NCI-H748 treated with DMSO at 0.1 percent for 48 hours (cell line): Measurements from ENCODE around the gene CDHR5.

Experiments
- DNase-seq: peaks from one replicate; lab custom pipeline; 2025; lab: John Stamatoyannopoulos, UW

CDHR5 gene

DNA sequence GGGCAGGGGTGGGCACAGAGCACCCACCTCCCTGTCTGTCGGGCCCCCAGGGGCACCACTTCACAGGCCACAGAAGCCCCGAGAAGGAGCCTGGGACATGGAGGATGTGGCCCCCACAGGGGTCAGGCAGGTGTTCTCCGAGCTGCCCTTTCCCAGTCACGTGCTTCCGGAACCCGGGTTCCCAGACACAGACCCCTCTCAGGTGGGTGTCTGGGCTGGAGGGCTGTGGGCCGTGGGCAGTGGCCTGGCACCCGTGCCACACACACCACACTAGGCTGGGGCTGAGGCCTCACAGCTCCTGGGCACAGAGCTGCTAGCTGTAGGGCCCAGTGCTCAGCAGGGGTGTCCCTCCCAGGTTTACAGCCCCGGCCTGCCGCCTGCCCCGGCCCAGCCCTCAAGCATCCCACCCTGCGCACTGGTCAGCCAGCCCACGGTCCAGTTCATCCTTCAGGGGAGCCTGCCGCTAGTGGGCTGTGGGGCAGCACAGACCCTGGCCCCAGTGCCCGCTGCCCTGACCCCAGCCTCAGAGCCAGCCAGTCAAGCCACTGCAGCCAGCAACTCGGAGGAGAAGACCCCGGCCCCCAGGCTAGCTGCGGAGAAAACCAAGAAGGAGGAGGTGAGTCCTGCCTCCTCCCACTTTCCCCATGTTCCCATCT lies 14.5 kb downstream of the CDHR5 start:
- no peak for DNase-seq

GRCh38 chr11:609341-609811 lies 15.4 kb downstream of the CDHR5 start:
- DNase-seq = no peak

DNA sequence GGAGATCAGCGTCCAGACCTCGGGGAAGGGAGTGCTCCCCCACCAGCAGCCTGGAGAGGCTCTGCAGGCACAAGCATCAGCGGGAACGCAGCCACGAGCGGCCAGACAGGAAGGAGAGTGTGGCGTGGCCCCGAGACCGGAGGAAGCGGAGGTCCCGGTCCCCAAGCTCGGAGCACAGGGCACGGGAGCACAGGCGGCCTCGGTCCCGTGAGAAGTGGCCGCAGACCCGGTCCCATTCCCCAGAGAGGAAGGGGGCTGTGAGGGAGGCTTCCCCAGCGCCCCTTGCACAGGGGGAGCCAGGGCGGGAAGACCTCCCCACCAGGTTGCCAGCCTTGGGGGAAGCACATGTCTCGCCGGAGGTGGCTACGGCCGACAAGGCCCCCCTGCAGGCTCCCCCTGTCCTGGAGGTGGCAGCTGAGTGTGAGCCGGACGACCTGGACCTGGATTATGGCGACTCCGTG lies 15.9 kb downstream of the CDHR5 start:
- DNase-seq = no peak

DNA sequence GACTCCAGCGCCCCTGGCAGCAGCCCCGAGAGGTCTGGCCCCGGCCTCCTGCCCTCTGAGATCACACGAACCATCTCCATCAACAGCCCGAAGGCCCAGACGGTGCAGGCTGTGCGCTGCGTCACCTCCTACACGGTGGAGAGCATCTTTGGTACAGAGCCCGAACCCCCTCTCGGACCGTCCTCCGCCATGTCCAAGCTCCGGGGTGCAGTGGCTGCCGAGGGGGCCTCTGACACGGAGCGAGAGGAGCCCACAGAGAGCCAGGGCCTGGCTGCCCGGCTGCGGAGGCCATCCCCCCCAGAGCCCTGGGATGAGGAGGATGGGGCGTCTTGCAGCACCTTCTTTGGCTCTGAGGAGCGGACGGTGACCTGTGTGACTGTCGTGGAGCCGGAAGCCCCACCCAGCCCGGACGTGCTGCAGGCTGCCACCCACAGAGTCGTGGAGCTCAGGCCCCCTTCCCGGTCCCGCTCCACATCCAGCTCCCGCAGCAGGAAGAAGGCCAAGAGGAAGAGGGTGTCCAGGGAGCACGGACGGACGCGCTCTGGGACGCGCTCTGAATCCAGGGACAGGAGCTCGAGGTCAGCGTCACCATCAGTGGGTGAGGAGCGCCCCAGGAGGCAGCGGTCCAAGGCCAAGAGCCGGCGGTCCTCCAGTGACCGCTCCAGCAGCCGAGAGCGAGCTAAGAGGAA lies 16.6 kb downstream of the CDHR5 start:
- no peak for DNase-seq

DNA sequence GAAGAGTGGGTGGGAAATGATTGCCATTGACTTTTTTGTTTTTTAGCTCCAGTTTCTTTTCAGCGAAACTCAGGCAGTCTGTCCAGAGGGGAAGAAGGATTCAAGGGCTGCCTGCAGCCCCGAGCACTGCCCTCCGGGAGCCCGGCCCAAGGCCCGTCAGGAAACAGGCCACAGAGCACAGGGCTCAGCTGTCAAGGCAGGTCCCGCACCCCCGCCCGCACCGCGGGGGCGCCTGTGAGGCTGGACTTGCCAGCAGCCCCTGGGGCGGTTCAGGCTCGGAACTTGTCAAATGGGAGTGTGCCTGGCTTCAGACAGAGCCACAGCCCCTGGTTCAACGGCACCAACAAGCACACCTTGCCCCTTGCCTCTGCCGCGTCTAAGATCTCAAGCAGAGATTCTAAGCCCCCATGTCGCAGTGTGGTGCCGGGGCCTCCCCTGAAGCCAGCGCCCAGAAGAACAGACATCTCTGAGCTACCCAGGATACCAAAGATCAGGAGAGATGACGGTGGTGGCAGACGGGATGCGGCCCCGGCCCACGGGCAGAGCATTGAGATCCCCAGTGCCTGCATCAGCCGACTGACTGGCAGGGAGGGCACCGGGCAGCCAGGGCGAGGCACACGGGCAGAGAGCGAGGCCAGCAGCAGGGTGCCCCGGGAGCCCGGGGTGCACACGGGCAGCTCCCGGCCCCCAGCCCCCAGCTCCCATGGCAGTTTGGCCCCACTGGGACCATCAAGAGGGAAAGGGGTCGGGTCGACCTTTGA lies 17.6 kb downstream of the CDHR5 start:
- no peak for DNase-seq

DNA sequence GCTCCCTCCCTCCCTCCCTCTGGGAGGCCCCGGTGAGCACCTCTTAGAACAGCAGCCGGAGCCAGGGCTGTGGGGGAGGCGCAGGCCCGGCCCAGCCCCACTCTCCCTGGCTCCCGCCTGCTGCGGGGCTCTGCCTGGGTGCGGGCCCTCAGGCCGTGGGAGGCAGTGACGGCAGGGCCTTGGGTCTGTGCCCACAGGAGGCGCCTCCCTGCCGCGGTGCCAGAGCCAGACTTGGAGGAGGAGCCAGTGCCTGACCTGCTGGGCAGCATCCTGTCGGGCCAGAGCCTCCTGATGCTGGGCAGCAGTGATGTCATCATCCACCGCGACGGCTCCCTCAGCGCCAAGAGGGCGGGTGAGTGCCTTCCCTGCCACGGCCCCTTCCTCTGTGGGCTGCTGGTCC lies 18.5 kb downstream of the CDHR5 start:
- no peak for DNase-seq

DNA sequence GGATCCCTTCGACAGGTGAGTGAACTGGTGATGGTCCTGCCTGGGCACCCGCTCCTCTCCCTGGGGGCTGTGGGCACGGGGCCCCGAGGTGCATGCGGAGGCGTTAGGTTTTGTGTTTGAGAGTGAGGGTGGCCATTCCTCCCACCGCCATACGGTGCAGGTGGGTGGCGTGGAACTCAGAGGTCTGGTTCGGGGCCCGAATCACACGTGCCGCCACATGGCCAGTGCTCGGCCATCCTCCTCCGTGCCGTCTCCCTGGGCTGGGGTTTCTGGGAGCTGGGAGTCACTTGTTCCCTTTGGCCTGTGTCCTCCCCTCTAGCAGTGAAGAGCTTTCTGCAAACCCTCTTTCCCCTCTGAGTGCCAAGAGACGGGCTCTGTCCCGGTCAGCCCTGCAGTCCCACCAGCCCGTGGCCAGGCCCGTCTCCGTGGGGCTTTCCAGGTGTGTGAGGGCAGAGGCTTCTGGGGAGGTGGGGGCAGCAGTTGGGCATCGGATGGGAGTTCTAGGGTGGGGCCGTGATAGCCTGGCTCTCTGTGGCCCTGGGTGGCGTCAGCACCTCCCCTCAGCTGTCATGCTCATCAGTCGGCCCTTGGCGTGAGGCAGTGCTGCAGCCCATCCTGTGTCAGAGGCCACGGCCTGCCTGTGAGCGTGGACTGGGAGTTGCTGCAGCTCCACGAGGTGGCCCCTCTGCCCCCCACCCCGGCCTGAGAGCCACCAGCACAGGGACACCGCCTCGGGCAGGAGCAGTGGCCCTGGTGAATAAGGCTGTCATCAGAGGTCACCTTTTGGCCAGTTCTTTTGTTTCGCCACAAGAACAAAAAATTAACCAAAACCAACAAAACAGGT lies 19.2 kb downstream of the CDHR5 start:
- no peak for DNase-seq

DNA sequence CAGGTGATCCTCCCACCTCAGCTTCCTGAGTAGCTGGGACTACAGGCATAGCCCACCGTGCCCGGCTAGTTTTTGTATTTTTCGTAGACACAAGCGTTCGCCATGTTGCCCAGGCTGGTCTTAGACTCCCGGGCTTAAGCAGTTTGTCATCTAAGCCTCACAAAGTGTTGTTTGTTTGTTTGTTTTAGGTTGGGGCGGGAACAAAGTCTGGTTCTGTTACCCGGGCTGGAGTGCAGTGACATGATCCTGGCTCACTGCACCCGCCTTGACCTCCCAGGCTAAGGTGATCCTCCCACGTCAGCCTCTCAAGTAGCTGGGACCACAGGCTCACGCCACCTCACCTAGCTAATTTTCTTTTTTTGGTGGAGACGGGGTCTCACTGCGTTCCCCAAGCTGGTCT lies 21.6 kb downstream of the CDHR5 start:
- no peak for DNase-seq

GRCh38 chr11:601573-602245 lies 23.0 kb downstream of the CDHR5 start:
- DNase-seq = no peak

DNA sequence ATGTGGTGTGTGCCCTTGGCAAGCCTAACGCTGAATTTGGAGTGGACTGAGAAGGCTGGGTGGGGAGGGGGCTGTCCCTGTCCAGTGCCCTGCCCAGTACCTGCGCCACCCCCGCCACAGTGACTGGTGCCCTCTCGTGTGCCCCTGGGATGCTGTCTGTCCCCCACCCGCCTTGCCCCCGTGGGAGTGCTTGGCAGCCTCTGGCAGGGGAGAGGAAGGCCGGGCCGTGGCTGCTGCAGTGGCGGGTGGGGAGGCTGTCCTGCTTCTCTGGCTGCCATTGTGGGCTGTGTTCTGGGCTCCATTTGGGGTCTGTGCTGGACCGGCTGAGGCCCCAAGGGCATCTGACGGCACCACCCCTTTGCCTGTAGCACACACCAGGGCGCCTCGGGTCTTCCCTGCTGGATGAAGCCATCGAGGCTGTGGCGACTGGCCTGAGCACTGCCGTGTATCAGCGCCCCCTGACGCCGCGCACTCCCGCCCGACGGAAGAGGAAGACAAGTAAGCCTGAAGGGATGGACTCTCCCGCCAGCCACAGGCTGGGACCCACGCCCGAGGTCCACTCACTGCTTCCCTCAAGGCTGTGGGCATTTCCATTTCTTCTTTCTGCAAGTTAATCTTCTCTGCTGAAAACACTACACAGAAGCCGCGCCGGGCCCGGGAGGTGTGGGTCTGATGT lies 26.6 kb downstream of the CDHR5 start:
- no peak for DNase-seq

DNA sequence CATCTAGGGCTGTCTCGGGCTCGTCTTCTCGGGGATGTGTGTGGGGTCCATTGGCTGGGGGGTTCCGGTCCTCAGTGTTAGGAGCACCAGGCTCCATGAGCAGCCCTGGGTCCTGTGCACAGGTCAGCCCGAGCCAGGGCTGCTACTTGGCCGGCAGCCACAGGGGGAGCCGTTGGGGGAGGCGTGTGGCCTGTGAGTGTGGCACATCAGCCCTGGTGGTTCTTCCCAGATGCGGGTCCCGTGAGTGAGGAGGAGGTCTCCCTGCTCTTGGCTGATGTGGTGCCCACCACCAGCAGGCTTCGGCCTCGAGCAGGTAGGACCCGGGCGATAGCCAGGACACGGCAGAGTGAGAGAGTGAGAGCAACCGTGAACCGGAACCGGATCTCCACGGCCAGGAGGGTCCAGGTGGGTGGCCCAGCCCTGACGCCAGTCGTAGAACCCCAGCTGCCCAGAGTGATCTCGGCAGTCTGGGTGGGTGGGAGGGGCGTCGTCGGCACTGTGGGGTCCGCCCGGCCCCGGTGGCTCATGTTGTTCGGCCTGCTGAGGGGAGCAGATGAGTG lies 27.5 kb downstream of the CDHR5 start:
- DNase-seq = no peak

- DNase-seq = no peak
These were observed 28.4 kb downstream of the CDHR5 start for GRCh38 chr11:596374-596773.

DNA sequence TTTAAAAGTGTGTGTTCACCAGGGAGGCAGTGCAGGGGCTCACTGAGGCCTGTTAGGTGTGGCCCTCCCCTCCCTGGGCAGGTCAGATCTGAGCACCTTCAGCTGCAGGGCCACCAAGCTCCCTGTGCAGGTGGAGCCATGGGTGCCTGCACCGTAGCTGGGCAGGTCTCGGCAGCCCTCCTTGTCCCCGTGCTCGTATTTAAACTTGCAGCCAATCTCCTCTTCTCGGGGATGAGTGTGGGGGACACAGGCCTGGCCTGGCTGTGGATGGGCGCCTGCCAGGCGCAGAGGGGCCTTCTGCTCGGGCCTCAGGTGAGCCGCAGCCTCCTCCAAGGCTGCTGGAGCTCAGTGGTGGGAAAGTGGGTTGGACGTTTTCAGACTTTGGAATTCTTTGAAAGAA lies 29.4 kb downstream of the CDHR5 start:
- DNase-seq = no peak

- no peak for DNase-seq
These were observed 31.4 kb downstream of the CDHR5 start for GRCh38 chr11:593347-593746.

DNA sequence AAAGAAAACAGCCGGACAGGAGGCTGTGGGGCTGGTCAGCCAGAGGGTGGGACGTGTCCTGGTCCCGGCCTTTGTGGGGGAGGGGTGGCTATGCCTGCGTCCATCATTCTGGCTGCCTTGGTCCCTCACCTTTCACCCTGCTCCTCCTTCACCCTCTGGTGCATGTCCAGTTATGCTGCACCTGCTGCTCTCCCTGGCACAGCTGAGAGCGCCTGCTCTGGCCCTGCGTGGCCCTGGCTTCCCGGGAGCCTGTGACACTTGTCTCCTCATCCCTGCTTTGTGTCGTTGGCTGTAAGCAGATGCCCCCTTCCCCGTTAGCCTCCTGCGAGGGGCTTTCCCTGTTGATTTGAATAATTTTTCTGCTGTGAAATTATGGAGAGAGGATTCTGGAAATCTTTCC lies 31.8 kb downstream of the CDHR5 start:
- DNase-seq = no peak

DNA sequence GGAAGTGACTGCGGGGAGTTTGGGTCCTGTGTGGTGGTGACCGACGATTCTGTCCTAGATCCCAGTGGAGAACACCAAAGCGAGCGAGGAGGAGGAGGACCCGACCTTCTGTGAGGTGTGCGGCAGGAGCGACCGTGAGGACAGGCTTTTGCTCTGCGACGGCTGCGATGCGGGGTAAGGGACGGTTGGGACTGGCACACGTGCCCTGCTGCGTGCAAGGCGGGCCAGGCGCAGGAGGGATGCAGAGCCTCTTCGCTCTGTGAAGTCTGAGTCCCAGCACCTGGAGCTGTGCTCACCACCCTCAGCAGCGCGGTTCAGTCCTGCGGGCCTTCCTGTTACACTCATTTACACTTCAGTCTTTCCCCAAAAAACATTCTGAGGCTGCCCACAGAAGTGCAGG lies 32.3 kb downstream of the CDHR5 start:
- no peak for DNase-seq

- DNase-seq = no peak
These were observed 33.8 kb downstream of the CDHR5 start for GRCh38 chr11:590997-591396.

DNA sequence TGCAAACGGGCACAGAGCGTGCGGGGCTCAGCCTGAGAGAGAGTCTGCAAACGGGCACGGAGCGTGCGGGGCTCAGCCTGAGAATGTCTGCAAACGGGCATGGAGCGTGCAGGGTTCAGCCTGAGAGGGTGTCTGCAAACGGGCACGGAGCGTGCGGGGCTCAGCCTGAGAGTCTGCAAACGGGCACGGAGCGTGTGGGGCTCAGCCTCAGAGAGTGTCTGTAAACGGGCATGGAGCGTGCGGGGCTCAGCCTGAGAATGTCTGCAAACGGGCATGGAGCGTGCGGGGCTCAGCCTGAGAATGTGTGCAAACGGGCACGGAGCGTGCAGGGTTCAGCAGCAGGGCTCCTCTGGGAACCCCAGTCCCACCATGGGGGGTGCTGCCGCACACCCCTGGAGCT lies 35.0 kb downstream of the CDHR5 start:
- DNase-seq = no peak

GRCh38 chr11:587978-588380 lies 36.8 kb downstream of the CDHR5 start:
- no peak for DNase-seq

- DNase-seq = no peak
These were observed 37.2 kb downstream of the CDHR5 start for GRCh38 chr11:587546-587945.
